Stimulated activated CD8-positive, alpha-beta memory T cell treated with anti-CD3 and anti-CD28 coated beads, Interleukin-7, amount 100 ng/mL, for 4 hours (primary cell): ENCODE data around the gene GRAP2.

ENCODE experiments used
- DNase-seq, 2 donors: peaks; one replicate each; pipeline ENCODE4 v3.0.0-alpha.2; 2020; ENCODE audit warnings: low read depth in 2 of 2

The GRAP2 gene

DNA sequence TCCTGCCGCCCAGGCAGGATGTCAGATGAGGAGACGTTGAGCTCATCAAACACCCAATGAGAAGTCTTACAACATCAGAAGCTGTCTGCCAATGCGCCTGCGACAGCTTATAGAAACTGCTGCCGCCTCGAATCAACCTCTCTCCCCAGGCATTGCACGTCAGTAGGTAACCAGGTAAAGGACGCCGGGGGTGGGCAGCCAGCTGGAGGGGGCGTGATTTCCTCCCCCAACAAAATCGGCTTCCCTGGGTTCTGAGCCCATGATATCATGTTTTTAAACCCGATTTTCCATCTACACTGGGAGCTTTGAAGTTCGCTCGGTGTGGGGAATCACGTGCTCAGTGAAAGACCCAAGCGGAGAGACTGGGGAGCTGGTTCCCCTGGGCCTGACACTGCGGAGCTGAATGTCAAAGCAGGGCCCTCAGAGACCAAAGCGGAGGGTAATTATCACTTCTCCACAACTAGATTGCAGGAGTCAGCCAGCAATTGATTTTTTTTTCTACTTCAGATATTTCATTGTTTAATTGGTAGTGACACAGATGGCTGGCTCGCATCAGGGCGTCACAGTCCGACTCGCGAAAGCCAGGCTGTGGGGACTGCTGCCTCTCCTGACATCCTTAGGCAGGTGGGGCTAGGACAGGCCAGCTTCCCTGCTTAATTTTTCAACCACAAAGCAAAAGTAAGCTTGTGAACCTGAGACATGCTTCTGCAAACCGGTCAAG, 109.2 kb downstream of the GRAP2 start:
- peak in 1 of 2 donors; percentile 17 for DNase-seq

DNA sequence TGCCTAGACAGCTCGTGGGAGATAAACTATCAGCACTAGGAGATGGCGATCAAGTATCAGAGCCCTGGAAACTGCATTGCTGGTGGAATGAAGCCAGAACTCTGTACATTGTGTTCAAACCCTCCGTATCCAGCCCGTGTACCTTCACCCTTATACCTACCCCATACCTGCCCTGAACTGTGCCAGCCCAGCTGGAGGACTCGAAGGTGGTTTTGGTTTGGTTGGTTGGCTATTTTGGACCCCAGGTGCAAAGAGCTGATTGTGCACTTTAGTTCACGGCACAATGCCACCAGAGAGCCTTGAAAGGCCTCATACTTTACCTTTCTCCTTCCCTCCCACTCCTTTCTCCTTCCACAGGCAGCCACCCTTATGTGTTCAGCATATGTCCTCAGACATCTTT, 109.9 kb downstream of the GRAP2 start:
- DNase-seq: no peak

DNA sequence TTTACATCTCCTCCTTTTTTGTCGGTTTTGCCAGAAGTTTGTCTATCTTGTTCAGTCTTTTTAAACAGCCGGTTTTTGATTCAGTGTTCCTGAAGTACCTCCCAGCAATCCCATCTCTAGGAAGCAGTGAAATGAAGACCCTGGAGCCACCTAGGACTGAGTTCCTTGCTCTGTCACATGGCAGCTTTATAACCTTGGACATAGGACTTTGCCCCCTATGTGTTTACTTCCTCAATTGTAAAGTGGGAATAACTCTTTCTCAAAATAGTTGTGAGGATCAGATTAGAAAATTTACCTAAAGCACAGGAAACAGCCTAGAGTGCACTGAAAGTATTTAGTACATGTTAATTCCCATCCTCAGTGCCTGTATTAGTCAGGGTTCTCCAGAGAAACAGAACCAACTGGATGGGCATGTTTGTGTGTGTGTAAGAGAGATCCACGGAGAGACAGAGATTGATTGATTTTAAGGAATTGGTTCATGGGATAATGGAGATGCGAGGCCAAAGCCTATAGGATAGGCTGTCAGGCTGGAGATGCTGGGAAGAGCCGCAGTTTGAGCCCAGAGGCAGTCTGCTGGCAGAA, 113.9 kb downstream of the GRAP2 start:
- DNase-seq: no peak

GRCh38 chr22:40015358-40015976, 114.6 kb downstream of the GRAP2 start:
- DNase-seq: no peak

DNA sequence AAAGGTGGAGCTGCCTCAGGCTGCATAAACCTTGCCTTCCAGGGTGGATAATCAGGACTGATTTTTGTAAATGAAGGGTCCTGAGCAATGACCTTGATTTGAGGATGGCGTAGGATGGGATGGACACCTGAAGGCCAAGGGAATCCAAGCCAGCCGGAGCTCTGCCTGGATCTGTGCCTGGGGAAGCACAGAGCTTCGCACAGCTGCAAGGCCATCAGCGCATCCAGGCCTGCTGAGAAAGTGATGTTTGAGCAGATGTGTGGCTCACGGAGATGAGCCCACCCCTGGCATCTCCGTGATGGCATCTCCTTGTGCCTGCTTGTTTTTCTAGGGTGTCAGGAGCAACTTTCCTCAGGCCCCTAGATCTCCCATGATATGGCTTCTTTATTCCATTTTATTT, 117.2 kb downstream of the GRAP2 start:
- DNase-seq: no peak

- DNase-seq: no peak
These were observed 118.2 kb downstream of the GRAP2 start for GRCh38 chr22:40019100-40019499.

GRCh38 chr22:40020956-40021355, 120.1 kb downstream of the GRAP2 start:
- no peak for DNase-seq

DNA sequence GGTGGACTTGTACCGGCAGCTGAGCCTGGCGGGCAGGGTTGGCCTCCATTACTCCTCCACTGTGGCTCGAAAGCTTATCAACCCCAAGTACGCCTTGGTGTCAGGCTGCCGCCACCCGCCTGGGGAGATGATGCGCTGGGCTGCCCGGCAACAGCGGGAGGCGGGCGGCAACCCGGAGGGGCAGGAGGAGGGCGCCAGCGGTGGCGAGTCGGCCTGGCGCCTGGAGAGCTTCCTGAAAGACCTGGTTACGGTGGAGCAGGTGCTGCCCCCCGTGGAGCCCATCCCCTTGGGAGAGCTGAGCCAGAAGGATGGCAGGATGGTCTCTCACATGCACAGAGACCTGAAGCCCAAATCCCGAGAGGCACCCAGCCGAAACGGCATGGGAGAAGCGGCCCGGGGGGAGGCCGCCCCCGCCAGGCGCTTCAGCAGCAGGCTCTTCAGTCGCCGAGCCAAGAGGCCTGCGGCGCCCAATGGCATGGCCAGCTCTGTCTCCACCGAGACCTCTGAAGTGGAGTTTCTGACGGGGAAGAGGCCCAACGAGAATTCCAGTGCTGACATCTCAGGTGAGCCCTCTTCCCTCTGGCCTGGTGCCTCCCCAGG, 120.6 kb downstream of the GRAP2 start:
- DNase-seq: no peak

- DNase-seq: no peak
These were observed 121.8 kb downstream of the GRAP2 start for GRCh38 chr22:40022536-40023240.
